HG02798 (cell line): ENCODE results near the gene ATF6.
"Not testable (repeated sequence)": the region's sequence is repeated elsewhere in the genome, so short reads cannot be mapped to it uniquely, and the experiment has no call there.

ENCODE experiments used
- ATAC-seq: cut with Tn5 transposase; IDR thresholded peaks from one replicate; pipeline ENCODE4 v1.9.1; 2021; ENCODE audit warnings: mild to moderate bottlenecking; ENCODE audit not compliant: unreplicated experiment, poor library complexity

The ATF6 gene

DNA sequence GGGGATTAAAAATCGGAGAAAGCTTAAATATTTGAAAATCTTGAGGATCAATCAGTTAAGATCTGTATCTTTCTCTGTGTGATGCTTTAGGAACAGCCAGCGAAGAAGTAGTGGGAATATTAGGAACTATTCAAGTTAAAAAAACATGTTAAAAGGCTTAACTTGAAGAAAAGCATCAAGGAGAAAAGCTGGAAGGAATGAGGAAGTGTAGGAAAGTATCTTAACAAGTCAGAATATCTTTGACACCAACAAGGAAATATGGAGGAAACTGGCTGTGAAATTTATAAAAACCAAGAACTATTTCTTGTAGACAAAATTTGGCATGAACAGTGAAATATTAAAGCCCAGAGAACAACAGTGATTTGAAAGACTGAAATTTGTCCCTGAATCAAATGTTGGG, 60.4 kb downstream of the ATF6 start:
- no peak for ATAC-seq

GRCh38 chr1:161827786-161828185, 61.7 kb downstream of the ATF6 start:
- no peak for ATAC-seq

DNA sequence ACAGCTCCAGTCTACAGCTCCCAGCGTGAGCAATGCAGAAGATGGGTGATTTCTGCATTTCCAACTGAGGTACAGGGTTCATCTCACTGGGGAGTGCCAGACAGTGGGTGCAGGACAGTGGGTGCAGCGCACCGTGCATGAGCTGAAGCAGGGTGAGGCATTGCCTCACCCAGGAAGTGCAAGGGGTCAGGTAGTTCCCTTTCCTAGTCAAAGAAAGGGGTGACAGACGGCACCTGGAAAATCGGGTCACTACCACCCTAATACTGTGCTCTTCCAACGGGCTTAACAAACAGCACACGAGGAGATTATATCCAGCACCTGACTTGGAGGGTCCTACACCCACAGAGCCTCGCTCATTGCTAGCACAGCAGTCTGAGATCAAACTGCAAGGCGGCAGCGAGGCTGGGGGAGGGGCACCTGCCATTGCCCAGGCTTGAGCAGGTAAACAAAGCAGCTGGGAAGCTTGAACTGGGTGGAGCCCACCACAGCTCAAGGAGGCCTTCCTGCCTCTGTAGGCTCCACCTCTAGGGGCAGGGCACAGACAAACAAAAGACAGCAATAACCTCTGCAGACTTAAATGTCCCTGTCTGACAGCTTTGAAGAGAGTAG, 66.3 kb downstream of the ATF6 start:
- not testable (repeated sequence) for ATAC-seq

- ATAC-seq: no peak
Measured at GRCh38 chr1:161834967-161835550, 68.9 kb downstream of the ATF6 start.

- no peak for ATAC-seq
Measured at GRCh38 chr1:161836018-161836417, 69.9 kb downstream of the ATF6 start.

- no peak for ATAC-seq
Measured at GRCh38 chr1:161838362-161838761, 72.2 kb downstream of the ATF6 start.

- ATAC-seq: no peak
Measured at GRCh38 chr1:161838885-161839284, 72.8 kb downstream of the ATF6 start.

GRCh38 chr1:161839591-161839990, 73.5 kb downstream of the ATF6 start:
- ATAC-seq: no peak

DNA sequence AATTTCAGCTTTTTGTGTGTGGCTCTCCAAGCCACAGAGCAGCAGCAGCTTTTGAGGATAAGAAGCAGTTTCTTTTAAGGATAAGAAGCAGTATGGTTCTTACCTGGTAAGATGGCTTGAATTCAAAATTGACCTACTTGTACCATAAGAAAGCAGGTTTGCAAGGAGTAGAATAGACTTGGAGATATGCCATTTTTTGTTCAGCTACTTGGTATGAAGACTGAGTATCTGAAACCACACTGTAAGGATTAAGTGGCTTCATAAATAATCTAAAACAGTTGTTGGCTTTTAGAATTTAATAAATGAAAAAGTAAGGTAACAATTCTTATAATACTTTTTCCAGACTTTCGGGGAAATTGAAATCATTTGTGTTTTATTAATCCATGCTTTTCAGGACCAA, 74.2 kb downstream of the ATF6 start:
- no peak for ATAC-seq

DNA sequence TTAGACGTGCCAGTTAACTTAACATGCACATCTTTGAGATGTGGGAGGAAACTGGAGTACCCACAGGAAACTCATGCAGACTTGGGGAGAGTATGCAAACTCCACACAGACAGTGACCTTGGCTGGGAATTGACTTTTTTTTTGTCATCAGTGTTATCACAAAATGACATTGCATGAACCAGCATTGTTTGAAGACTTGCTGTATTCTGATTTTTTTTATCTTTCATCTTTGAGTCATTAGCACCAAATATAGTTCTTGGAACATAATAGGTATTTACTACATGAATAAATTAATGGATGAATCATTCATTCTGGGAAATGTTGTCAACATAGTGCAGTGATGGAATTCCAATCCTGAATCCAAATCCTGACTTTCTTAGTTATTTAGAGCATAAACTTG, 77.0 kb downstream of the ATF6 start:
- no peak for ATAC-seq

DNA sequence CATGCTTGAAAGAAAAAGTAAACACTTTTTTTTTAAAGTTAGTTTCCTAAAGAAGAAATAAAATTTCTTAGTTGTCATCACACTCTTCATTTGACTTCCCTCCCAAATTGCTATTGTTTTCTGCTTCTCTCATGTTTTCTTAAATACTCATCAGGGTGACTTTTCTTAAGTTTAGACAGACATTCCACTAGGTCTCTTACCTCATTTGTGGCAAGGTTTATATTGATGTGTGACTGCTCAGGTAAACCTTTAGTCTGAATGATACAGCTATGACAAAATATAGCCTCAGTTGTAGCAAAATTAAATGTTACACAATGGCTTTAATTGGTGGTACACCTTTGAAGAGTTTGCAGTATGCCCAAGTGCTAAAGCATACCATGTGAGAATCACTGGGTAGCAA, 78.6 kb downstream of the ATF6 start:
- no peak for ATAC-seq

DNA sequence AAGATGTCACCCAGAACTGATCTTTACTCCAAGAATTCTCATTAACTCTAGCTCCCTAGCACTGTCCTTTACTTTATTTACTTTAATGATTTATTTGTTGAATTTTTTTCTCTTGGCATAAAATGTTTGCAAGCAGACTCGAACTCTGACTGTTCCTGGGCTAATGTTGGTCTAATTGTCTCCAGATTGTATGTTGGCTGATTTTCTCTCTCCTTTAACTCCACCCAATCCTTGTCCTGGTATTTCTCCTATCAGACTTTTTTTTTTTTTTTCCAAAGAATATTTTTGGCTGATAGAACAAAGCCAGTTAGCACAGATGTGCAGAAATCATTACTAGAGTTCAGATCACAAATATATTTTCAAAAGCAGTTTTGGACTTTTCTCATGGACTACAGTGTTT, 82.6 kb downstream of the ATF6 start:
- no peak for ATAC-seq

GRCh38 chr1:161849518-161849917, 83.4 kb downstream of the ATF6 start:
- ATAC-seq: no peak

DNA sequence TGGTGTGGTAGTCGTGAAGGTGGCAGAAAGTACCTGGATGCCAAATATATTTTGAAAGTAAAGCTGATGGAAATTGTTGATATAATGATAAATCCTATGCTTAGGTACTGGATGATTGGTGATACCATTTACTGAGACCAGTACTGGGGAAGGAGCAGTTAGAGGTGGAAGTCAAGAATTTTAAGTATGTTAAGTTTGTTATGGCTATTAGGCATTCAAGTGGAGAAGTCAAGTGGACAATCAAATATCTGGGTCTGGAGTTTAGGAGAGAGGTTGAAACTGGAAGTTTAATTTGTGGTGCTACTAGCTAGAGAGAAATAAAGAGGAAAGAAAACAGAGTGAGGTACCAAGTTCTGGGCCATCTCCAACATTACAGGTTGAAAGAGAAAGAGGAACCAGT, 89.1 kb downstream of the ATF6 start:
- no peak for ATAC-seq

GRCh38 chr1:161858271-161858670, 92.2 kb downstream of the ATF6 start:
- no peak for ATAC-seq

DNA sequence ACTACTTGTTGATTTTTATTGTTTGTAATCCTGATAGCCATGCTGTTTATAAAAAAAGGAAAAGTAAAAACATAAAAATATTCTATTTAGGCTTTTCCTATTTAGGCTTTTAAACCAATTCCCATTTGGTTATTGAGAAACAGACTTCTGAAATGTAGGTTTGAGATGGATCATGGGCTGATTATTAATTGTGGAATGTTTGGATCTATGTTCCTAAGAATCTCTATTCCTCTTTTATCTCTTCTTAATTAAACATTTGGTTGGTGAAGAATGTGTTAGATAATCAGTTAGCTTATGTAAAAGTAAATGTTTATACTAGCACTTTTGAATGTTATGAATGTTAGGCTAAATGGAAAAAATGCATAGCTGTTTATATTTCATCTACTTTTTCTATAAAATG, 97.4 kb downstream of the ATF6 start:
- ATAC-seq: no peak

DNA sequence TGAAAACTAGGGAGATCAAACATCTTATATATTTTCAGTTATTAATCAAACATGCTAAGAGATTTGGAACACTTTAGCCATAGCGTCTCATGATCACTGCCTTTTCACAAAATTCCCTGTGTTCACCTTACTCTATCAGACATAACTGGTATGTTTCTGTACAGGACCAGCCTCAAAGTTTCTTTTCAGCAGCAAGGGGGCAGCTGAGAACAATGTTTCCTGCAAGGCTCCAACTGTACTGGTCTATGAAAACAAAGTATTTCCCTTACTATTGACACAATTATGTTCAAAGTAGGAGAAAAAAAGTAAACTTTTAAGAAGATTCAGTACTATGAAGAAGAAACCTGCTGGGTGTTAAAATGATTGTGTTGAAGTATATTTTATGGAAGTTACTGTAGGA, 98.5 kb downstream of the ATF6 start:
- ATAC-seq: no peak

- ATAC-seq: no peak
Measured at GRCh38 chr1:161866241-161866640, 100.1 kb downstream of the ATF6 start.

DNA sequence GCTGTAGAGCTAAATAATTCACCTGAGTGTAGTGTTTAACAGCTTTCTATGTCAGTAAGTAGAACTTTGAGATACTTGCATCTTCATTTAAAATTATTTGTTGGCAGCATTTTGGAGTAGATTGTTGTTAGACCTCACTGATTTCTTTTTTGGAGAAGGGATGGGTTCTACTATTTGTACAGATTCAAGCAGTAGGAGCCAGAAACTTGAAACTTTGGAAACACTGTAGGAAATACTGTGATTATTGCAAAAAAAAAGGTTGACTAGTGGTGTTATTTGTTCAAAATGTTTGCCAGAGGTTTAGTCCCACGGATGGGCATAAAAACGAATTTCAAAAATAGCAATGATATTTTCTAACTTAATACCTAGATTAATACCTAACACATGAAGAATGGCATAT, 102.7 kb downstream of the ATF6 start:
- no peak for ATAC-seq

DNA sequence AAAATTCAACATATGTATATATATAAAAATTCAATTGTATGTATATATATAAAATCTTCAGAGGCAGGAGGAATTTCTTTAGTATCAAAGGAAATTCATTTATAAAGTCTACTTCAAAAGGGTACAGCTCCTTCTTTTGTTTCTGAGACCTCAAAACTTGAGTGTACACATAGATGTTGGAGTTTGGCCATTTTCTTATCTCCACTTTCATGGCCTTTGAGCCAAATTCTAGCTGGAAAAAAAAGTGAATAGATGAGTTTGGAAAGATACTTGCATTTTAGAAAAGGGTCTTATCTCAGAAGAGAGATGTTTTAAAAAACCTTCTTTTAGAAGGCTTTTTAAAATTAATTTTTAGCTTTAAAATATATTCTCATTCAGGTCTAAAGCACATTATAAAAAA, 103.2 kb downstream of the ATF6 start:
- ATAC-seq: no peak

DNA sequence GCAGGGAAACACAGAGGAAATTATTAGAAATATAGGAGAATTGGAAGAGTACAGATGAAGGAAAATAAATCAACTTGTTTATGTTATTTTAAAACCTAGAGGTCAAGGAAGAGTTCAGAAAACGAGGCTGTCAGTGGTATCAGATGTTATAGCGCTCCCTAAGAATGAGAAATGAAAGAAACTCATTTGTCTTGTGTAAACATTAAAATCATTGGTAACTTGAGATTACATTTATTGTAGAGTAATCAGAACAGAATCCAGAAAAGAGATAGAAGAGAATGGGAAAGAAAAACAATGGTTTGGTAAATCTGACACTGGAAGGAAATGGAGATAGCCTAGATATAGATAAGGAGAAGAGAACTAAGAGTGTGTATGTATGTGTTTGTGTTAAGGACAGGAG, 106.4 kb downstream of the ATF6 start:
- ATAC-seq: no peak

GRCh38 chr1:161879261-161879660, 113.1 kb downstream of the ATF6 start:
- ATAC-seq: no peak

- no peak for ATAC-seq
Measured at GRCh38 chr1:161884475-161884874, 118.4 kb downstream of the ATF6 start.
